SK-N-SH (cell line): ENCODE measurements around the gene GALNTL6.

Source experiments
- CTCF ChIP-seq: fragments of 200-600 bp; sonication (generic); IDR thresholded peaks from 2 replicates; pipeline ENCODE4 v1.6.1; 2017; ENCODE audit warnings: antibody characterized with exemption, mild to moderate bottlenecking, moderate library complexity
- EP300 ChIP-seq, 2 experiments: IDR thresholded peaks; 2 replicates each; pipeline versions ENCODE4 v1.4.0 to v1.6.1; 2012; ENCODE audit warnings: borderline replicate concordance in 1 of 2, low read depth in 1 of 2, low read length in 1 of 2
- EZH2phosphoT487 ChIP-seq: fragments of 200-600 bp; sonication (generic); IDR thresholded peaks from 2 replicates; pipeline ENCODE4 v1.6.1; 2017; ENCODE audit warnings: low read depth, mixed run types, mild to moderate bottlenecking, antibody characterized with exemption, moderate library complexity, borderline replicate concordance
- GABPA ChIP-seq: IDR thresholded peaks from 2 replicates; pipeline ENCODE4 v1.4.0; 2012; ENCODE audit warnings: low read depth, mild to moderate bottlenecking
- POLR2AphosphoS5 ChIP-seq: IDR thresholded peaks from 2 replicates; pipeline ENCODE4 v1.6.1; 2012; ENCODE audit warnings: low read depth, low read length
- RCOR1 ChIP-seq: fragments of 150-350 bp; IDR thresholded peaks from 2 replicates; pipeline ENCODE4 v1.6.1; 2017; ENCODE audit warnings: antibody characterized with exemption, low read length
- REST ChIP-seq: IDR thresholded peaks from 2 replicates; pipeline ENCODE4 v1.6.1; 2012; ENCODE audit warnings: mild to moderate bottlenecking, low read depth, low read length, moderate library complexity
- SIN3A ChIP-seq: IDR thresholded peaks from 2 replicates; pipeline ENCODE4 v1.6.1; 2012; ENCODE audit warnings: low read depth, mild to moderate bottlenecking, low read length, moderate library complexity, borderline replicate concordance
- TAF1 ChIP-seq: IDR thresholded peaks from 2 replicates; pipeline ENCODE4 v1.6.1; 2012; ENCODE audit warnings: low read depth, mild to moderate bottlenecking, low read length, moderate library complexity, borderline replicate concordance
- USF2 ChIP-seq: fragments of 150-350 bp; IDR thresholded peaks from 2 replicates; pipeline ENCODE4 v1.6.1; 2017; ENCODE audit warnings: antibody characterized with exemption, low read length, low read depth, borderline replicate concordance
- YY1 ChIP-seq: IDR thresholded peaks from 2 replicates; pipeline ENCODE4 v1.4.0; 2012; ENCODE audit warnings: low read depth, mild to moderate bottlenecking

- no peak for TF ChIP-seq CTCF
- no peak for TF ChIP-seq EP300 (IDR thresholded peaks at IDR 0.05; ENCODE audit: borderline replicate concordance in 1 of 2, low read depth in 1 of 2, low read length in 1 of 2)
- no peak for TF ChIP-seq GABPA
- no peak for TF ChIP-seq YY1
- no peak for TF ChIP-seq REST
- TF ChIP-seq POLR2AphosphoS5: no peak
- TF ChIP-seq EZH2phosphoT487: no peak
- no peak for TF ChIP-seq SIN3A
- no peak for TF ChIP-seq RCOR1
- TF ChIP-seq TAF1: no peak
- TF ChIP-seq USF2: no peak
Measured at GRCh38 chr4:172980219-172980618, 1167.0 kb downstream of the GALNTL6 start.
